Superior temporal gyrus (tissue), 1 donor: Measurements from ENCODE around the gene TPK1.

Source experiments
- DNase-seq: peaks from one replicate; pipeline ENCODE4 v3.0.0-alpha.2; 2016; ENCODE audit errors: extremely low spot score

The TPK1 gene

GRCh38 chr7:144835652-144836544 lies at the start of gene TPK1:
Gene TPK1 (minus strand): TSS chr7:144836053. CDS start chr7:144835602, 451 bp downstream.
- DNase-seq = peak; percentile 88

GRCh38 chr7:144885478-144885877 lies 49.6 kb upstream of the TPK1 start:
- DNase-seq = no peak

- no peak for DNase-seq
These were observed 49.0 kb upstream of the TPK1 start for GRCh38 chr7:144884896-144885295.

- DNase-seq = no peak
These were observed 37.5 kb upstream of the TPK1 start for GRCh38 chr7:144873316-144873845.

GRCh38 chr7:144869082-144869481 lies 33.2 kb upstream of the TPK1 start:
- no peak for DNase-seq

DNA sequence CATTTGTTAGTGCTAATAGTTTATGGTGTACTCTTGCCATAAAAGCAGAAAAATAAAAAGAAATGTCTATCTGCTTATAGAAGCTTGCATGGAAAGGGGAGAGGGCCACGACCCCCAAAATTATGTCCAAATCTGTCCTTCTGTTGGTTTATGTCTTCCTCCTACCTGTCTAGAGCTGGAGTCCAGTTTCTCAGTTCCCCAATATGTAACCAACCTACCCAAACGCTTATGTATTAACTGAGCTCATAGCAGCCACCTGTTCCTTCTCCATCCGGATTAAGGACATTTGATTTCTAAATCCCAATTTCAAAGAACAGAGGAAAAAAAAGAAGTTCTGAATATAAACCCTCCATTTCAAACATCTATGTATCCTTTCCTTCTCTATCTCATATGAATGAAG lies 30.3 kb upstream of the TPK1 start:
- DNase-seq = no peak

DNA sequence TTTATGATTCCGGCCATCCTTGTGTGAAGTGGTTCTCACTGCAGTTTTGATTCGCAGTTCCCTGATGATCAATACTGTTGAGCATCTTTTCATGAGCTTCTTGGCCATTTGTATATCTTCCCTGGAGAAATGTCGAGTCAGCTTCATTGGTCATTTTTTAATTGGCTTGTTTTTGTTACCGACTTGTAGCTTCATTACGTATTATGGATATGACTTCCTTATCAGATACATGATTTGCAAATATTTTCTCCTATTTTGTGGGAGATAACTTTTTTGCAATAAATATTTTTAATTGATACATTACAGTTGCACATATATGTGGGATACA lies 27.4 kb upstream of the TPK1 start:
- no peak for DNase-seq

GRCh38 chr7:144862612-144863319 lies 26.9 kb upstream of the TPK1 start:
- DNase-seq = no peak

GRCh38 chr7:144859739-144860138 lies 23.9 kb upstream of the TPK1 start:
- DNase-seq = no peak

DNA sequence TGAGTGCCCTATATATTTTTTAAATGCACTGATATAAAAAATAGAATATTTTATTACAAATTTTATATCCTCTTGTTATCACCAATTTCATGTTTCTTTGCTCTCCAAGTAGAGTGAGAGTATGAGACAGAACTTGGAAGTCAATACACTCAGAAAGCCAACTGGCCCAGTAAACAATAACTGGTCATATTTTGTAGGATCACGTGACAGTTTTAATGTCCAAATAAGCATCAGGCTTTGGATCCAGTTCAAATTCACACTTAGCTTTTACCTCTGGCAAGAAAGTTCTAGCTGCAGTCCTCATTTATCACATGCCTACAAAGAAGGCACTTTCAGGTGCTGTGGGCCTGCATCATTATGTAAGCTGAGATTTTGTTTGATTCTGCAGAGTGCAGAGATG lies 21.6 kb upstream of the TPK1 start:
- no peak for DNase-seq

GRCh38 chr7:144854839-144855424 lies 19.1 kb upstream of the TPK1 start:
- DNase-seq = peak; percentile 63

DNA sequence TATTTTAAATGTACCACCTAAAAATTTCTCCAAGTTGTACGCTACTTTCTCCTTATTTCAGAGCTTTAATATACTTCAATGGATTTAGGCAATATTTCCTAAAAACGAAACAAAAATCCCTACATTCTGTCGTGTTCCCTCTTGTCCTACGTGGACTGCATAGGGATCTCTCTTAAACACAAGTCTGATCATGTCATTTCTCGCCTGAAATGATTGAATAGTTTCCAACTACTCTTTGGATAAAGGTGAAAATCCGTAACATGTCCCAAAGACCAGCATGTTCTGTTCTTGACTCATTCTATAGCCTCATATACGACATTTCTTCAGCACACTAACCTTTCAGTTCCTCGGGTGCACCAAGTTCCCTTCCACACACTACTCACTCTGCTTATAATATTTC lies 17.7 kb upstream of the TPK1 start:
- no peak for DNase-seq

- DNase-seq = no peak
These were observed 12.2 kb upstream of the TPK1 start for GRCh38 chr7:144848078-144848477.

GRCh38 chr7:144842377-144842851 lies 6.6 kb upstream of the TPK1 start:
- no peak for DNase-seq

DNA sequence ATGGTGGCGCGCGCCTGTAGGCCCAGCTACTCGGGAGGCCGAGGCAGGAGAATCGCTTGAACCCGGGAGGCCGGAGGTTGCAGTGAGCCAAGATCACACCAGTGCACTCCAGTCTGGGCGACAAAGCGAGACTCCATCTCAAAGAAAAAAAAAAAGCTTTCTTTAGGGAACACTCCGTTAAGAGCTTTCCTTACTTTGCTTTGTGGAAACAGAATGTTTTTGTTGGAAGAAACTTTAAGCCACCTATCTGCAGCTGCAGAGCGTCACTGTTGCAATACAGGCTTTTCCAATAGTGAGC lies 641 bp upstream of the TPK1 start:
- no peak for DNase-seq

DNA sequence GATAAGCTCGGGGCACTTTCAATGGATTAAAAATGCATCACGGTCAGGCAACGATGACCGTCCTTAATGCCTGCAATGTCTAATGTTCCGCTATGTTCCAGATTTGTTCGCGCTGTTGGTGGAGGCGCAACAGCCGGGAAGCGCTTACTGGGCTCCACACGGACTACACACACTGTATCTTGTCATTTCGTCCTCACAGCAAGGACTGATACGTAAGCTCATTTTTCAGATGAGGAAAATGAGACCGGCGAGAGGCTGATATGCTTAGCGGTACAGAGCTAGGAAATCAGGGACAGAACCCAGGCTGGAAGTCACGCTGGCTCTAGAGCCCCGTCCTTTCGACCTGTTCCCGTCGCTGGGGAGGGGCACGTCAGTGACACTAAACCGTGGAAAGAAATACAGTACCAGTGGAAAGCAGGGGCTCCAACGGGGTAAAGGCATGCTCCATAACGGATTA lies 670 bp downstream of the TPK1 start:
- peak; percentile 79 for DNase-seq

DNA sequence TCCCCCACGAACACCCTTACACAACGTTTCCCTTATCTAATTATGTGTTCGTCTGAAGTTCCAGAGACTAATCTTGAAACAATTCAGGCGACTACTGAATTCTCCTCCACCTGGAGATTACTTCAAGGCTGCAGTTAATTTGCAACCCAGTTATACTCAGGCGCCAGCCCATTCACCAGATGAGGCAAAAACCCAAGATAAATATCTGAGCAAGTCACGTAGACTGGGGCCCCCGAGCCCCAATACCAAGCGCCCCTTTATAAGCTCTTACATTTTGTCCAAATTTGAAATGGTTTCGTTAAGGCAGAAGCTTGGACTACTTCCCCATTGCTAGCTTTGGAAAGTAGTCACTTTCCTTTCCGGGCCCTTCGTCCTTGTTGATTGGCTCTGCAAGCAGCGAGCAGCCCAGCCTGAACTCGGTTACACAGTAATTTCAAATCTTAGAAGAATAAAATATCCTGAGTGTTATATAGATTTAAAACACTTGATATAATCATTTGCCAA lies 1.2 kb downstream of the TPK1 start:
- DNase-seq = no peak

DNA sequence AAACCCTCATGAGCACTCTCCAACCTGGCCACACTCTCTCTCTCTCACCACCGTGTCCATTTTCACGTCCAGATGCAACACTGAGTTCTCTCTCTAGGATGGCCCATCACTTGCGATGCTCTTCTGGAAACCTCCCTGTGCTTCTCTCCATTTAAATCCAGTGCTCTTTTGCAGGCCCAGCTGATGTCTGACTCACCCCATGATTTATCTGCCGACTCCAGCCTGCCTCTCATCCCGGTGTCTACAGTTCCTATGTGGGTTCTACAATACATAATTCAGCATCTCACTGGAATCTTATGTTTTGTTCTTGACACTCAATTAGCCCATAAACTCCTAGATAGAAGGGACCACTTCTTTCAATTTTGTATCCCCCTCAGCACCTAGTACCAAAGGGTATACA lies 5.0 kb downstream of the TPK1 start:
- DNase-seq = no peak

GRCh38 chr7:144830024-144830785 lies 5.6 kb downstream of the TPK1 start:
- DNase-seq = no peak

DNA sequence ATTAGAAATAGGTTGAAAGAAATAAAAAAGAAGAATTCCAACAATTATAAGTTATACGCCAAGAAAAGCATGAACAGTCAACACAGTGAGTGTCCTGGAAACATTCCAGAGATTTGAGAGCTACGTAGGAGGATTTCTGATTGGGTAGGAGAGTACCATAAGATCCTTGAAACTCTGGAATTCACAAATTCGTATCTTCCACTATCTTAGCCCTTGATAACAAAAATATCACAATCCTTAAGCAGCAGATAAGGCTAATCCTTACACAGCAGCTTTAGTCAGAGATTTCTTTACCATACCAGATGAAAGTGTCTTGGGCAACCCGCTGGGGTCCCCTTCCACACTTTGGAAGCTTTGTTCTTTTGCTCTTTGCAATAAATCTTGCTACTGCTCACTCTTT lies 8.2 kb downstream of the TPK1 start:
- DNase-seq = no peak

DNA sequence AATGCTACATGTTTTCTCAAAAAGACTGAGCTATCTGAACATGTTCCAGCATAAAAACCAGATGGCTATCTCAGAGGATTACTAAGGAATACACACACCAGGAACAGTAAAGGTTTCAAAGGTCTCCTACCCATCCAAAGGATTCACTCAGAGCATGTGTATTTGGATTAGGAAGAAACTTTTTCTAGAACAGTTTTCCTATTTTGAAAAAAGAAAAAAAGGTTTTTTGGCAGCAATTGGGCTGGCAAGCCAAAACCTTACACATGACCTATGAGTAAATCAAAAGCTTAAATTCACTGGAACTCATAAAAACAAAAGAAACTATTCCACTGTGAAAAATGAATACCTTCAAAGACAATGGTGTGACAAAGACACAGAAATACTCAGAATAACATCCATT lies 9.6 kb downstream of the TPK1 start:
- no peak for DNase-seq

- no peak for DNase-seq
These were observed 11.5 kb downstream of the TPK1 start for GRCh38 chr7:144824360-144824759.
